Gastroesophageal sphincter (tissue), 4 donors: ENCODE data around the gene TTYH3. TPM values are rescaled to one million over a fixed set of nuclear protein-coding genes. Genes with fewer than 3 reads are reported as not detected.

Experiments used
- ATAC-seq: fragments of 150-250 bp; one replicate; pipeline ENCODE4 v1.9.1; 2016; ENCODE audit warnings: mild to moderate bottlenecking, moderate library complexity
- H3K27ac ChIP-seq, 4 donors: fragments of 200-600 bp; sonication (generic) in 3 of 4; 1 replicate in 3 of 4; 2 replicates in 1 of 4; pipeline ENCODE4 v1.5.1; 2016 to 2019
- H3K27me3 ChIP-seq: fragments of 200-600 bp; sonication (generic); one replicate; pipeline ENCODE4 v1.5.1; 2019
- H3K36me3 ChIP-seq, 2 donors: fragments of 200-600 bp; sonication (generic); one replicate each; pipeline ENCODE4 v1.5.1; 2019; ENCODE audit warnings: control low read depth in 1 of 2
- H3K4me1 ChIP-seq, 3 donors: fragments of 200-600 bp; sonication (generic); 1 replicate in 2 of 3; 2 replicates in 1 of 3; pipeline ENCODE4 v1.5.1; 2016 to 2019; ENCODE audit warnings: control low read depth in 2 of 3
- H3K4me3 ChIP-seq, 2 donors: fragments of 200-600 bp; sonication (generic); one replicate each; pipeline ENCODE4 v1.5.1; 2019; ENCODE audit warnings: mild to moderate bottlenecking in 1 of 2, moderate library complexity in 1 of 2
- H3K9me3 ChIP-seq, 3 donors: fragments of 200-600 bp; sonication (generic); one replicate each; pipeline ENCODE4 v1.5.1; 2017 to 2019; ENCODE audit warnings: control low read depth in 2 of 3
- EP300 ChIP-seq: sonication (generic); formaldehyde crosslinking; IDR thresholded peaks from one replicate; pipeline ENCODE4 v1.6.1; 2017; ENCODE audit warnings: antibody characterized with exemption, mild to moderate bottlenecking
- POLR2A ChIP-seq, 2 donors: fragments of 450-650 bp; IDR thresholded peaks; one replicate each; pipeline ENCODE4 v1.6.1; 2017; ENCODE audit warnings: antibody characterized with exemption in 2 of 2, mild to moderate bottlenecking in 2 of 2, moderate library complexity in 1 of 2
- POLR2AphosphoS5 ChIP-seq: sonication (generic); formaldehyde crosslinking; IDR thresholded peaks from one replicate; pipeline ENCODE4 v1.6.1; 2017; ENCODE audit warnings: antibody characterized with exemption
- WGBS, 2 donors: methylation state at CpG; one replicate each; pipeline ENCODE4 v1.1.5; 2018; ENCODE audit warnings: low coverage in 1 of 2; 5-methylcytosine and 5-hydroxymethylcytosine counted together
- total RNA-seq, 4 donors: library from RNA; depleted of rRNA; stranded (reverse); fragments of >200 nt; gene quantifications; one replicate each; pipeline ENCODE4 v1.1.0, GENCODE V29; 2016
- TF ChIP-seq, protein P1 (sequence below), 4 experiments: fragments of 200-600 bp in 2 of 4; fragments of 450-650 bp in 2 of 4; sonication (generic) in 1 of 4; IDR thresholded peaks; one replicate each; pipeline ENCODE4 v1.5.1; 2017 to 2019; ENCODE audit warnings: antibody characterized with exemption in 4 of 4, mild to moderate bottlenecking in 2 of 4, moderate library complexity in 2 of 4

The TTYH3 gene
- total RNA-seq, 4 donors from 2014 or later: 11.2 to 29.8 (median 16.9) TPM

DNA sequence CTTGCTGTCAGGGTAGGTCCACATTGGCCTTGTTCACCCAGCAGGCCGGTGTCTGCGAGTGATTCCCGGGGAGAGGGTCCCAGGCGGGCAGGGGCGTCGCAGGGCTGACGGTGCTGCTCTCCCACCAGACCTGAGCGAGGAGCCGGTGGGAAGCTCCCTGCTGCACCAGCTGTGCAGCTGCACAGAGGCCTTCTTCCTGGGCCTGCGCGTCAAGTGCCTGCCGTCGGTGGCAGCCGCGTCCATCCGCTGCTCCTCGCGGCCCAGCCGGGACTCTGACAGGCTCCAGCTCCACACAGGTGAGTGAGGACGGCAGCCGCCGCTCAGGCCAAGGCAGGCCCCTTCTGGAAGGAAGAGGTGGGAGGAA lies 70.8 kb downstream of the TTYH3 start:
- no peaks in the 10 kb centered on the region for H3K4me1 ChIP-seq
- no peak overlapping the region for H3K4me3 ChIP-seq
- no peak for ATAC-seq
- peaks cover 6% of the 10 kb centered on the region for H3K27me3 ChIP-seq
- WGBS, 2 donors: no CpG with 5 or more reads among the region's 22 CpGs
- no peaks in the 10 kb centered on the region for H3K9me3 ChIP-seq
- H3K36me3 ChIP-seq: no peaks in the 10 kb centered on the region
- no peak for TF ChIP-seq POLR2A (IDR thresholded peaks at IDR 0.05)
- no peak overlapping the region for H3K27ac ChIP-seq

DNA sequence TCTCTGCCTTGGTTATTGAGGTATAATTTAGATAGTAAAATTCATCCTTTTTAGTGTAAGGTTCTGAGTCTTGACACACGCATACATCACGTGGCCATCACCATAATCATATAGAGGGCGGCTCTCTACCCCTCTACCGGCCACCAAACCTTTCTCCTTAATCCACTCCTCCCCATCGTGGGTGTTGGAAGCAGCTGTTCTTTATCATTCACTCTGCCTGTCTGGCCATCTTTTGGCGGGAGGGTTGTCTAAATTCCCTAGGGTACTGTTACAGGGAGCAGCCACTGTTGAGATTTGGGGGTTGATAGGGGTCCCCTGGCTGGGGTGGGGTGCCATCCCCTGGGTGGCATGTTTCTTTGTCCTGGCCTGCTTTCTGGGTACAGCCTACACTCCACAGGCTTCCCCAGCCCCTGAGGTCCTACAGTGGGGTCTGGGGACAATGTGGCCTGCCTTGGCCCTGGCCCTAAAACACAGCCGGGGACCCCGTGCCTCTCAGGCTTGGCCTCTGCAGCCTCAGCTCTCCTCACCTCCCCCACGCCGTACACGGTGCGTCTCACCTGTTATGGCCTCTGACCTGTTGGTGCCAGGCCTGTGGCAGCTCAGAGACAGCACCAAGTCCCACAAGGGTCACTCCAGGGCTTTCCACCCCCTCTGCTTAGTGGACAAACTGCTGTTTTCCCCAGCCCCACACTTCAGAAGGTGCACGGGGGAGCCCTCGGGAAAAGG lies 73.7 kb downstream of the TTYH3 start:
- whole genome bisulfite sequencing, 2 donors: 72% methylated on average over 4 of the region's 14 CpGs; no CpG with 5 or more reads in 1 of the 2 donors
- H3K27me3 ChIP-seq: no peaks in the 10 kb centered on the region
- H3K27ac ChIP-seq: no peak overlapping the region
- no peaks in the 10 kb centered on the region for H3K9me3 ChIP-seq
- H3K4me3 ChIP-seq: no peak overlapping the region
- no peaks in the 10 kb centered on the region for H3K36me3 ChIP-seq
- TF ChIP-seq POLR2AphosphoS5 (no peak), POLR2A (IDR thresholded peaks at IDR 0.05) (no peak), EP300 (no peak)
- TF ChIP-seq, protein P1, sequence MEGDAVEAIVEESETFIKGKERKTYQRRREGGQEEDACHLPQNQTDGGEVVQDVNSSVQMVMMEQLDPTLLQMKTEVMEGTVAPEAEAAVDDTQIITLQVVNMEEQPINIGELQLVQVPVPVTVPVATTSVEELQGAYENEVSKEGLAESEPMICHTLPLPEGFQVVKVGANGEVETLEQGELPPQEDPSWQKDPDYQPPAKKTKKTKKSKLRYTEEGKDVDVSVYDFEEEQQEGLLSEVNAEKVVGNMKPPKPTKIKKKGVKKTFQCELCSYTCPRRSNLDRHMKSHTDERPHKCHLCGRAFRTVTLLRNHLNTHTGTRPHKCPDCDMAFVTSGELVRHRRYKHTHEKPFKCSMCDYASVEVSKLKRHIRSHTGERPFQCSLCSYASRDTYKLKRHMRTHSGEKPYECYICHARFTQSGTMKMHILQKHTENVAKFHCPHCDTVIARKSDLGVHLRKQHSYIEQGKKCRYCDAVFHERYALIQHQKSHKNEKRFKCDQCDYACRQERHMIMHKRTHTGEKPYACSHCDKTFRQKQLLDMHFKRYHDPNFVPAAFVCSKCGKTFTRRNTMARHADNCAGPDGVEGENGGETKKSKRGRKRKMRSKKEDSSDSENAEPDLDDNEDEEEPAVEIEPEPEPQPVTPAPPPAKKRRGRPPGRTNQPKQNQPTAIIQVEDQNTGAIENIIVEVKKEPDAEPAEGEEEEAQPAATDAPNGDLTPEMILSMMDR (IDR thresholded peaks at IDR 0.05): no peak
- H3K4me1 ChIP-seq: peaks cover 0 to 10% (median 7%) of the 10 kb centered on the region in 3 donors
- ATAC-seq: no peak

DNA sequence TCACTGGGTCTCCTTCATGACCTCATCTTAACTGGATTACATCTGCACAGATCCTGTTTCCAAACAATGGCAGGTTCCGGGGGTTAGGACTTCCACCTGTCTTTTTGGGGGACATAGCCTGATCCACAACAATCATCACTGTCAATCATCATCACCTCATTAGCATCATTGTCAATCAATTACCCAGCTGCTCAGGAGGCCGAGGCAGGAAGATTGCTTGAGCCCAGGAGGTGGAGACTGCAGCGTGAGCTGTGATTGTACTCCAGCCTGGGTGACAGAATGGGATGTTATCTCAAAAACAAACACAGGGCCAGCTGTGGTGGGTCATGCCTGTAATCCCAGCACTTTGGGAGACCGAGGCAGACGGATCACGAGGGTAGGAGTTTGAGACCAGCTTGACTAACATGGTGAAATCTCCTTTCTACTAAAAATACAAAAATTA lies 74.9 kb downstream of the TTYH3 start:
- H3K27ac ChIP-seq: no peak overlapping the region
- H3K9me3 ChIP-seq: no peaks in the 10 kb centered on the region
- no peaks in the 10 kb centered on the region for H3K27me3 ChIP-seq
- H3K4me3 ChIP-seq: no peak overlapping the region
- 61 to 66% methylated on average over 3 to 5 of the region's 6 CpGs for WGBS, 2 donors
- TF ChIP-seq POLR2A (IDR thresholded peaks at IDR 0.05) (no peak), POLR2AphosphoS5 (no peak), EP300 (no peak)
- TF ChIP-seq, protein P1 (IDR thresholded peaks at IDR 0.05): no peak
- peaks cover 0 to 10% (median 7%) of the 10 kb centered on the region in 3 donors for H3K4me1 ChIP-seq
- H3K36me3 ChIP-seq: no peaks in the 10 kb centered on the region
- no peak for ATAC-seq

DNA sequence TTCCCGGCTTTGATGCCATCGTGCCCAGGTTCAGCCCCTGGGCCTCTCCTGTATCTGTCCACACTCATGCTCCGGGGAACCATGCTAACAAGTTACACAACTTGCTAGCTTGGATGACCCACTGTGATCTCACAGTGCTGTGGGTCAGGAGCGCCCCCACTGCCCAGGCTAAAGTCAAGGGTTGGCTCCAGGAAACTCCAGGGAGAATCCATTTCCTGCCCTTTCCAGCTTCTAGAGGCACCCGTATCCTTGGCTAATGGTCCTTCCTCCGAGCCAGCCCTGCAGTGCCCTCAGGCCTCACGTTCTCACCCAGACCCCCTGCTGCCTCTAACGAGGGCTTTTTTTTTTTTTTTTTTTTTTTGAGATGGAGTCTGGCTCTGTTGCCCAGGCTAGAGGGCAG lies 75.7 kb downstream of the TTYH3 start:
- no peak for ATAC-seq
- Histone ChIP-seq H3K27ac (no peak overlapping the region), H3K4me3 (no peak overlapping the region), H3K36me3 (no peaks in the 10 kb centered on the region), H3K4me1 (peaks cover 0 to 10% (median 7%) of the 10 kb centered on the region in 3 donors), H3K9me3 (no peaks in the 10 kb centered on the region), H3K27me3 (no peaks in the 10 kb centered on the region)
- TF ChIP-seq EP300: no peak
- no peak for TF ChIP-seq POLR2AphosphoS5
- TF ChIP-seq, protein P1 (IDR thresholded peaks at IDR 0.05): no peak
- TF ChIP-seq POLR2A (IDR thresholded peaks at IDR 0.05): no peak
- WGBS, 2 donors: 79 to 83% methylated on average over 4 to 8 of the region's 8 CpGs

DNA sequence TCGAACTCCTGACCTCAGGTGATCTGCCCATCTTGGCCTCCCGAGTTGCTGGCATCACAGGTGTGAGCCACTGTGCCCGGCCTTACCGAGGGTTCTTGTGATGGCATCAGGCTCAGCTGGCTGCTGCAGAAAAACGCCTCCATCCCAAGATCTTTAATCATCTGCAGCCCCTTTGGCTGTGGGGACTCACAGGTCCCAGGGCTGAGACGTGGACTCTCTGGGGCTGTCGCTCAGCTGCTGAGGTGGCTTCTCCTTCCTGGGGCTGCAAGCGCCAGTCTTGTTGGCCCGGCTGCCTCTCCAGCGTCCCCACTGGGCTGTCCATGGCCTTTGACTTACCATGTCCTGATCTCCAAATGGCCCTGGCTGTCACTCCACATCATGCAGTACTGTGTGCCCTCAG lies 76.3 kb downstream of the TTYH3 start:
- Histone ChIP-seq H3K36me3 (no peaks in the 10 kb centered on the region), H3K27me3 (no peaks in the 10 kb centered on the region), H3K4me3 (no peak overlapping the region), H3K9me3 (no peaks in the 10 kb centered on the region), H3K27ac (no peak overlapping the region), H3K4me1 (peaks cover 0 to 10% (median 7%) of the 10 kb centered on the region in 3 donors)
- ATAC-seq: no peak
- WGBS, 2 donors: 60 to 90% methylated on average over 1 to 2 of the region's 10 CpGs
- TF ChIP-seq, protein P1 (IDR thresholded peaks at IDR 0.05): no peak
- no peak for TF ChIP-seq POLR2AphosphoS5
- TF ChIP-seq EP300: no peak
- TF ChIP-seq POLR2A (IDR thresholded peaks at IDR 0.05): no peak
